Esophagus muscularis mucosa (tissue), 4 donors: ENCODE results near the gene CMPK2. TPM values are rescaled to one million over a fixed set of nuclear protein-coding genes. Genes with fewer than 3 reads are reported as not detected.
"Not testable (repeated sequence)": the region's sequence is repeated elsewhere in the genome, so short reads cannot be mapped to it uniquely, and the experiment has no call there.

Source experiments
- DNase-seq: peaks from one replicate; pipeline ENCODE4 v3.0.0-alpha.2; 2017; ENCODE audit errors: extremely low spot score
- H3K27ac ChIP-seq, 4 donors: fragments of 200-600 bp; sonication (generic); replicated peaks in 1 of 4; 1 replicate in 3 of 4; 2 replicates in 1 of 4; pipeline ENCODE4 v1.5.1; 2016 to 2019; ENCODE audit warnings: mild to moderate bottlenecking in 1 of 4
- H3K27me3 ChIP-seq, 4 donors: fragments of 200-600 bp; sonication (generic); one replicate each; pipeline versions ENCODE4 v1.5.1 to v1.6.0; 2016 to 2019
- H3K36me3 ChIP-seq, 4 donors: fragments of 200-600 bp; sonication (generic); one replicate each; pipeline ENCODE4 v1.5.1; 2016 to 2019
- H3K4me1 ChIP-seq, 4 donors: fragments of 200-600 bp; sonication (generic); one replicate each; pipeline ENCODE4 v1.5.1; 2016 to 2019
- H3K4me3 ChIP-seq, 4 donors: fragments of 200-600 bp; sonication (generic); 1 replicate in 2 of 4; 2 replicates in 2 of 4; pipeline ENCODE4 v1.5.1; 2016 to 2019; ENCODE audit warnings: mild to moderate bottlenecking in 4 of 4, moderate library complexity in 1 of 4
- H3K9me3 ChIP-seq, 4 donors: fragments of 200-600 bp; sonication (generic); 1 replicate in 3 of 4; 2 replicates in 1 of 4; pipeline ENCODE4 v1.5.1; 2016 to 2019
- CTCF ChIP-seq, 3 experiments: fragments of 200-600 bp in 2 of 3; fragments of 450-650 bp in 1 of 3; sonication (generic) in 2 of 3; IDR thresholded peaks; one replicate each; pipeline ENCODE4 v1.5.1; 2017 to 2019; ENCODE audit warnings: antibody characterized with exemption in 3 of 3, mild to moderate bottlenecking in 2 of 3, moderate library complexity in 1 of 3
- EP300 ChIP-seq: sonication (generic); formaldehyde crosslinking; IDR thresholded peaks from one replicate; pipeline ENCODE4 v1.6.1; 2017; ENCODE audit warnings: antibody characterized with exemption
- POLR2A ChIP-seq: fragments of 450-650 bp; IDR thresholded peaks from one replicate; pipeline ENCODE4 v1.6.1; 2017; ENCODE audit warnings: antibody characterized with exemption, moderate library complexity, mild to moderate bottlenecking, low read depth
- POLR2AphosphoS5 ChIP-seq, 2 donors: sonication (generic); formaldehyde crosslinking; IDR thresholded peaks; one replicate each; pipeline ENCODE4 v1.6.1; 2017; ENCODE audit warnings: antibody characterized with exemption in 2 of 2
- WGBS: methylation state at CpG from one replicate; pipeline ENCODE4 v1.1.5; 2018; 5-methylcytosine and 5-hydroxymethylcytosine counted together
- intact Hi-C: fragments of 100-400 bp; cut with DNase I; formaldehyde crosslinking; loops from one replicate; pipeline ENCODE4 v1.15.1; 2023
- total RNA-seq, 4 donors: library from RNA; depleted of rRNA; stranded (reverse); fragments of >200 nt; gene quantifications; one replicate each; pipeline versions ENCODE4 v1.1.0 to v1.2.1, GENCODE V29; 2016

CMPK2 gene
- total RNA-seq, 4 donors from 2014 or later = 3.3 to 8.3 (median 5.8) TPM

DNA sequence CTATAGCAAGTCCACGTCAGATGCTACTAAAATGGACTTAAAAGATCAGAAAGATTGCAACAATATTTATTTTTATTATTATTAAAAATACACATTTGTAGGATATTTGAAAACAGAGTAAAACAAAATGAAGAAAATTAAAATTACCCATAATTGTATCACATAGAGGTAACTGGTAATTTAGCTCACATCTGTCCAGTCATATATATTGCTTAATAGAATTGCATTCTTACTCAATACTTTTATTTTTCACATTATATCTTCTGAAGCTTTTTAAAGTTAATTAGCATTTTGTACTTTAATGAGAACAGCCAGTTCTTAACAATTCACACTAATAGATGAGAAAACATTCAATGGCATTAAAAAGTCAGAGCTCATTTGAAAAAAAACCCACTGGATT, 40.0 kb upstream of the CMPK2 start:
- intact Hi-C loops = no loop called here
- DNase-seq = no peak
- WGBS = 98% methylated on average over 1 of the region's 1 CpG
- Histone ChIP-seq H3K27ac (no peak overlapping the region), H3K27me3 (no peaks in the 10 kb centered on the region), H3K4me3 (no peak overlapping the region), H3K36me3 (no peaks in the 10 kb centered on the region), H3K9me3 (no peaks in the 10 kb centered on the region), H3K4me1 (no peaks in the 10 kb centered on the region)
- no peak for TF ChIP-seq CTCF (IDR thresholded peaks at IDR 0.05)
- TF ChIP-seq EP300 = no peak
- TF ChIP-seq POLR2AphosphoS5 (IDR thresholded peaks at IDR 0.05) = no peak
- no peak for TF ChIP-seq POLR2A

DNA sequence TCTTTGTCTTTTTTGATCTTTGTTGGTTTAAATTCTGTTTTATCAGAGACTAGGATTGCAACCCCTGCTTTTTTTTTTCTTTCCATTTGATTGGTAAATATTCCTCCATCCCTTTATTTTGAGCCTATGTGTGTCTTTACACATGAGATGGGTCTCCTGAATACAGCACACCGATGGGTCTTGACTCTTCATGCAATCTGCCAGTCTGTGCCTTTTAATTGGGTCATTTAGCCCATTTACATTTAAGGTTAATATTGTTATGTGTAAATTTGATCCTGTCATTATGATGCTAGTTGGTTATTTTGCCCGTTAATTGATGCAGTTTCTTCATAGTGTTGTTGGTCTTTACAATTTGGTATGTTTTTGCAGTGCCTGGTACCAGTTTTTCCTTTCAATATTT, 36.9 kb upstream of the CMPK2 start:
- H3K4me3 ChIP-seq, intact Hi-C loops, H3K36me3 ChIP-seq, H3K9me3 ChIP-seq, H3K4me1 ChIP-seq, DNase-seq, H3K27ac ChIP-seq, H3K27me3 ChIP-seq: not testable (repeated sequence)
- whole genome bisulfite sequencing = 98% methylated on average over 2 of the region's 2 CpGs

DNA sequence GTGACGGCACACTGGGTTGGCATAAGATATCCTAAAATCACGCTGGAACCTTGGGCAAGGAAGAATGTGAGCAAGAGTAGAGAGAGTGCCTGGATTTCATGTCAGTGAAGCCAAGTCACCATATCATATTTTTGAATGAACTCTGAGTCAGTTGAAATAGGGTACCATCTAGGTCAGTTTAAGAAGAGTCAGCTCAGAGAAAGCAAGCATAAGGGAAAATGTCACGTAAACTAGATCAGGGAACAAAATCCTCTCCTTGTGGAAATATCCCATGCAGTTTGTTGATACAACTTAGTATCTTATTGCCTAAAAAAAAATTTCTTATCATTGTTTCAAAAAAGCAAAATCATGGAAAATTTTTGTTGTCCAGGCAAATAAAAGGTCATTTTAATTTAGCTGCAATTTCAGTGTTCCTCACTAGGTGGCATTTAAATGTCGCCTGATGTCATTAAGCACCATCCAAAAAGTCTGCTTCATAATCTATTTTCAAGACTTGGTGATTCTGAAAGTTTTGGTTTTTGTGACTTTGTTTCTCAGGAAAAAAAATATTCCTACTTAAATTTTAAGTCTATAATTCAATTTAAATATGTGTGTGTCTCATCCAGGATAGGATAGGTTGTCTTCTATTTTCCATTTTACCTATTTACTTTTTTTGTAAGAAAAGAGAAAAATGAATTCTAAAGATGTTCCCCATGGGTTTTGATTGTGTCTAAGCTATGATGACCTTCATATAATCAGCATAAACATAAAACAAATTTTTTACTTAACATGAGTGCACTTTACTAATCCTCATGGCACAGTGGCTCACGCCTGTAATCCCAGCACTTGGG, 31.4 kb upstream of the CMPK2 start:
- Histone ChIP-seq H3K4me1 (no peaks in the 10 kb centered on the region), H3K27me3 (no peaks in the 10 kb centered on the region), H3K4me3 (no peak overlapping the region), H3K36me3 (peaks cover 0 to 29% (median 3%) of the 10 kb centered on the region in 4 donors), H3K27ac (no peak overlapping the region), H3K9me3 (no peaks in the 10 kb centered on the region)
- WGBS = 78% methylated on average over 5 of the region's 5 CpGs
- TF ChIP-seq CTCF (IDR thresholded peaks at IDR 0.05) (peak; percentile 60 to 75 (median 60)), POLR2A (no peak)
- no peak for DNase-seq
- intact Hi-C loops = loop anchor here (2.0 kb wide), 1 partner anchor 148 kb away; no protein-coding TSS in a partner anchor

DNA sequence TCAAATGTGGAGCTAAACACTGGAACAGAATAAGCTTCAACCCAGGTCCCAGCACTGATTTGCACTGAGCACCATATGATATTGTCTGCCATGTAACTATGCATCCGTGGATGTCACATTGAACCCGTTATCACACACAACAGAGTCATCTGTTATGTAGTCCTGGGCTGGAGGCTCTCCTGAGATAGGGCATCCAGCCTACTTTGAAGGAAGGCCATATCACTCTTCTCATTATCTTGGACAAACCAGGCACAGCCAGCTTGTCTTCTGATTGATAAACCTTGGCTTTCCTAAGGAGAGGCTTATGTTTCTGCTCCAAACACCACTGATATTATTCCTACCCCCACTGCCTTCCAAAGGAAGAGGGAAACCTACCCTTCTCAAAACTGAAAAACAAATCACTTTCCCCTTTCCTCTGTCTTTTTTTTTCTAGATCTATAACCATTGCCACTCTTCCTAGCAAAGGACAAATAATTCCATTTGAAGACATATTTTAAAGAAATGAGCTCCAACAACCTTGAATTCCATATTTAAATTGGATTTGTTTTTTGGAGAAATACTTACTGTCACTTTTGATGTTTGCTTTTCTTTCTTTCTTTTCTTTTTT, 28.3 kb upstream of the CMPK2 start:
- Histone ChIP-seq H3K4me3 (no peak overlapping the region), H3K4me1 (no peaks in the 10 kb centered on the region), H3K27me3 (no peaks in the 10 kb centered on the region), H3K9me3 (no peaks in the 10 kb centered on the region), H3K36me3 (peaks cover 0 to 29% (median 3%) of the 10 kb centered on the region in 4 donors), H3K27ac (no peak overlapping the region)
- TF ChIP-seq POLR2A (no peak), POLR2AphosphoS5 (IDR thresholded peaks at IDR 0.05) (no peak), CTCF (IDR thresholded peaks at IDR 0.05) (no peak), EP300 (no peak)
- 94% methylated on average over 2 of the region's 2 CpGs for WGBS
- intact Hi-C loops = no loop called here
- no peak for DNase-seq

DNA sequence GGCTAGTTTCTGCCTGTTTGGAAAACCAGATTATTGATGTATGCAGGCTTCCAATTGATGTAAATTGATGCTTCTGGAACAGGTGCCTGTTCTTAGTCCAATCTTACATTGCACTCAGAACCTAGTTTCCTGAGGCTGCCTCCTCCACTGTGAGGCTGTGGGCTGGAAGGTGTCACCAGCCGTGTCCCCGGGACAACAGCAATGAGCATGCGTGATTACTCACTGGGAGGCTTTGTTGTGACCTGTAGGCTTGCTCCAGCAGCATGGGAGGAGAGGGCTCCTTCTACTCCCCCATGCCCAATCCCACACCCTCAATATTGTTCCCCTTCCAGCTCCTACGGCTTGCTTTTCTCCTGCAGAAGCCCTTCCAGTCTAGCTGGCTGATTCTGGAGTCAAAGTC, 23.0 kb upstream of the CMPK2 start:
- no peak for TF ChIP-seq POLR2A
- Histone ChIP-seq H3K4me1 (peaks cover 0 to 2% (median under 1%) of the 10 kb centered on the region in 4 donors), H3K27ac (no peak overlapping the region), H3K4me3 (no peak overlapping the region), H3K9me3 (no peaks in the 10 kb centered on the region), H3K27me3 (no peaks in the 10 kb centered on the region), H3K36me3 (peaks cover 0 to 27% (median 2%) of the 10 kb centered on the region in 4 donors)
- no peak for DNase-seq
- intact Hi-C loops = no loop called here
- 100% methylated on average over 4 of the region's 4 CpGs for WGBS
